H1 (cell line): ENCODE data around the gene CADM2. TPM values are rescaled to one million over a fixed set of nuclear protein-coding genes. Genes with fewer than 3 reads are reported as not detected.

ENCODE experiments used
- CTCF ChIP-seq, 3 experiments: IDR thresholded peaks; 1 replicate in 2 of 3; 2 replicates in 1 of 3; pipeline versions ENCODE4 v1.5.1 to v1.6.1; 2011; ENCODE audit warnings: low read length in 3 of 3, mild to moderate bottlenecking in 3 of 3, inconsistent platforms in 2 of 3, low read depth in 1 of 3, moderate library complexity in 1 of 3; ENCODE audit not compliant: insufficient read depth in 1 of 3; ENCODE audit errors: control extremely low read depth in 1 of 3
- polyA plus RNA-seq, 7 experiments: library from polyadenylated mRNA; depleted of rRNA in 3 of 7; stranded (reverse) in 5 of 7; unstranded in 2 of 7; fragments of >200 nt in 5 of 7; fragments of 200-250 nt in 2 of 7; gene quantifications; 1 replicate in 5 of 7; 2 replicates in 1 of 7; 4 replicates in 1 of 7; pipeline versions ENCODE4 v1.2.1 to v1.2.3, GENCODE V29; 2011 to 2013; ENCODE audit warnings: missing spikeins in 2 of 7, mixed read lengths in 2 of 7
- total RNA-seq: library from RNA; stranded (reverse); fragmentation: NEBNext Ultra II Directional; extraction: Animal tissue kit (Norgen Biotek cat#: 25700); gene quantifications from 2 replicates; pipeline ENCODE4 v1.2.1, GENCODE V29; 2021

The CADM2 gene
- total and polyA plus RNA-seq, 2 of the 8 experiments (the other 6 are each of a cell fraction or from before 2014, with no cell fraction given): 14.9 to 20.9 TPM

GRCh38 chr3:85631070-85631469, 672.3 kb downstream of the CADM2 start (continued):
- no peak for TF ChIP-seq CTCF (IDR thresholded peaks at IDR 0.05; ENCODE audit: control extremely low read depth in 1 of 3, insufficient read depth in 1 of 3, low read depth in 1 of 3, low read length in 3 of 3)
